Smooth muscle cell (in vitro differentiated cells): ENCODE measurements around the gene YAE1. TPM values are rescaled to one million over a fixed set of nuclear protein-coding genes. Genes with fewer than 3 reads are reported as not detected.

ENCODE experiments used
- DNase-seq: peaks from one replicate; lab custom pipeline; 2025; ENCODE audit not compliant: unreplicated experiment; lab: John Stamatoyannopoulos, UW
- H2AFZ ChIP-seq: fragments of 200-600 bp; sonication (generic); 2 replicates; pipeline ENCODE4 v1.6.0; 2016; ENCODE audit warnings: antibody characterized with exemption, low read depth, mild to moderate bottlenecking
- H3F3A ChIP-seq: fragments of 200-600 bp; sonication (generic); 2 replicates; pipeline ENCODE4 v1.6.0; 2017; ENCODE audit warnings: antibody characterized with exemption, low read depth
- H3K27ac ChIP-seq: fragments of 200-600 bp; sonication (generic); 2 replicates; pipeline ENCODE4 v1.5.1; 2016; ENCODE audit warnings: low read depth, mild to moderate bottlenecking
- H3K27me3 ChIP-seq: fragments of 200-600 bp; sonication (generic); 2 replicates; pipeline ENCODE4 v1.6.1; 2016; ENCODE audit warnings: low read depth, mild to moderate bottlenecking
- H3K36me3 ChIP-seq: fragments of 200-600 bp; sonication (generic); 2 replicates; pipeline ENCODE4 v1.5.1; 2016; ENCODE audit warnings: low read depth
- H3K4me1 ChIP-seq: fragments of 200-600 bp; sonication (generic); 2 replicates; pipeline ENCODE4 v1.5.1; 2016; ENCODE audit warnings: low read depth
- H3K4me2 ChIP-seq: fragments of 200-600 bp; sonication (generic); 2 replicates; pipeline ENCODE4 v1.6.0; 2016; ENCODE audit warnings: mild to moderate bottlenecking
- H3K4me3 ChIP-seq: fragments of 200-600 bp; sonication (generic); 2 replicates; pipeline ENCODE4 v1.5.1; 2016; ENCODE audit warnings: mild to moderate bottlenecking
- H3K79me2 ChIP-seq: fragments of 200-600 bp; sonication (generic); 2 replicates; pipeline ENCODE4 v1.6.0; 2016; ENCODE audit warnings: low read depth, mild to moderate bottlenecking
- H3K9ac ChIP-seq: fragments of 200-600 bp; sonication (generic); 2 replicates; pipeline ENCODE4 v1.6.0; 2016; ENCODE audit warnings: low read depth
- H3K9me3 ChIP-seq: fragments of 200-600 bp; sonication (generic); replicated peaks from 2 replicates; pipeline ENCODE4 v1.5.1; 2016; ENCODE audit warnings: low read depth
- H4K20me1 ChIP-seq: fragments of 200-600 bp; sonication (generic); 2 replicates; pipeline ENCODE4 v1.6.0; 2016; ENCODE audit warnings: low read depth
- CTCF ChIP-seq: fragments of 200-600 bp; sonication (generic); IDR thresholded peaks from 2 replicates; pipeline ENCODE4 v1.5.1; 2017; ENCODE audit warnings: borderline replicate concordance, mild to moderate bottlenecking, antibody characterized with exemption; ENCODE audit not compliant: insufficient read depth, poor library complexity, severe bottlenecking
- WGBS: methylation state at CpG from one replicate; pipeline ENCODE4 v1.1.7; 2016; ENCODE audit warnings: low lambda C conversion rate; 5-methylcytosine and 5-hydroxymethylcytosine counted together
- polyA plus RNA-seq: library from polyadenylated mRNA; unstranded; fragments of >200 nt; fragmentation: Nextera tagmentation; extraction: Ambion mirVana; gene quantifications from 2 replicates; pipeline ENCODE4 v1.2.1, GENCODE V29; 2016
- total RNA-seq: library from RNA; depleted of rRNA; stranded (reverse); fragments of >200 nt; gene quantifications from 2 replicates; pipeline ENCODE4 v1.2.3, GENCODE V29; 2014

The YAE1 gene
- total and polyA plus RNA-seq, 2 experiments from 2014 or later = 28.3 to 32.5 TPM

GRCh38 chr7:39532832-39533231 is 33.4 kb upstream of the YAE1 start:
- no peaks in the 10 kb centered on the region for H3K9me3 ChIP-seq
- no peak overlapping the region for H2AFZ ChIP-seq
- H3F3A ChIP-seq = no peaks in the 10 kb centered on the region
- WGBS = 90% methylated on average over 4 of the region's 4 CpGs
- H3K4me1 ChIP-seq = no peaks in the 10 kb centered on the region
- H4K20me1 ChIP-seq = no peaks in the 10 kb centered on the region
- H3K27ac ChIP-seq = no peak overlapping the region
- H3K4me3 ChIP-seq = no peak overlapping the region
- H3K36me3 ChIP-seq = no peaks in the 10 kb centered on the region
- H3K4me2 ChIP-seq = no peak overlapping the region
- no peaks in the 10 kb centered on the region for H3K79me2 ChIP-seq
- no peaks in the 10 kb centered on the region for H3K27me3 ChIP-seq
- no peak overlapping the region for H3K9ac ChIP-seq
- no peak for TF ChIP-seq CTCF
- no peak for DNase-seq

GRCh38 chr7:39534599-39534998 is 31.6 kb upstream of the YAE1 start:
- H3K4me2 ChIP-seq = no peak overlapping the region
- H3K36me3 ChIP-seq = no peaks in the 10 kb centered on the region
- no peak overlapping the region for H3K27ac ChIP-seq
- TF ChIP-seq CTCF = no peak
- no peaks in the 10 kb centered on the region for H3F3A ChIP-seq
- WGBS = 85% methylated on average over 1 of the region's 1 CpG
- no peaks in the 10 kb centered on the region for H3K4me1 ChIP-seq
- no peaks in the 10 kb centered on the region for H3K79me2 ChIP-seq
- DNase-seq = no peak
- H3K27me3 ChIP-seq = no peaks in the 10 kb centered on the region
- H3K4me3 ChIP-seq = no peak overlapping the region
- no peaks in the 10 kb centered on the region for H4K20me1 ChIP-seq
- no peaks in the 10 kb centered on the region for H3K9me3 ChIP-seq
- no peak overlapping the region for H3K9ac ChIP-seq
- H2AFZ ChIP-seq = no peak overlapping the region

DNA sequence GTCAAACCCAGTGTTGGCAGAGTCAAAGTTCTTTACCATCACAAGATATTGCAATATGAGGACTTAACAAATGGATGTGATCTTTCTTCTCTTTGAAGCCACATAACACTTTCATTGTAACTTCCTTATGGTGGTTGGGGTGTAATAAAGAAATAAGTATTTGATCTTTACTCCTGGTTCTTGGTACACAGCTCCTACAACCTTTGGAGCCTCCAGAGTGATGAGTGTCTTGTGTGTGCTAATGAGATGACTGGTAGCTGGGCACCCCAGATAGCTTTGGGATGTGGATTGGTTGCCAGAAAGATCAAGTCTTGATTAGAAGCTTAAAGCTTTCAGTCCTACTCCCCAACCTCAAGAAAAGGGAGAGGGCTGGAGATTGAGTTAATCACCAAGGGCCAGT is 31.1 kb upstream of the YAE1 start:
- Histone ChIP-seq H3K27me3 (no peaks in the 10 kb centered on the region), H2AFZ (no peak overlapping the region), H3K27ac (no peak overlapping the region), H3F3A (no peaks in the 10 kb centered on the region), H3K9me3 (no peaks in the 10 kb centered on the region), H3K4me3 (no peak overlapping the region), H4K20me1 (no peaks in the 10 kb centered on the region), H3K4me1 (no peaks in the 10 kb centered on the region), H3K4me2 (no peak overlapping the region), H3K9ac (no peak overlapping the region), H3K36me3 (no peaks in the 10 kb centered on the region), H3K79me2 (no peaks in the 10 kb centered on the region)
- DNase-seq = no peak
- no peak for TF ChIP-seq CTCF

- Histone ChIP-seq H3F3A (no peaks in the 10 kb centered on the region), H3K4me1 (no peaks in the 10 kb centered on the region), H4K20me1 (no peaks in the 10 kb centered on the region), H3K27ac (no peak overlapping the region), H3K4me3 (no peak overlapping the region), H3K79me2 (no peaks in the 10 kb centered on the region), H2AFZ (no peak overlapping the region), H3K36me3 (no peaks in the 10 kb centered on the region), H3K9ac (no peak overlapping the region), H3K4me2 (no peak overlapping the region), H3K27me3 (no peaks in the 10 kb centered on the region), H3K9me3 (no peaks in the 10 kb centered on the region)
- DNase-seq = no peak
- 83% methylated on average over 3 of the region's 3 CpGs for WGBS
- TF ChIP-seq CTCF = no peak
These were observed 30.5 kb upstream of the YAE1 start for GRCh38 chr7:39535720-39536119.
